Measurements from ENCODE around the gene GFAP.
A peak's percentile ranks its signal among the peaks of the same experiment; 100 is the strongest.

Gene GFAP

GRCh38 chr17:44913676-44914075, 1.6 kb downstream of the GFAP start:
- Histone ChIP-seq H3K79me1 (ENCODE audit: low read depth, low read length) (no peaks in the 10 kb centered on the region), H3K18ac (ENCODE audit: low read length) (no peak overlapping the region), H2BK15ac (ENCODE audit: low read length) (no peak overlapping the region), H2BK120ac (ENCODE audit: low read depth, low read length) (no peak overlapping the region), H2BK12ac (ENCODE audit: low read length) (no peak overlapping the region), H4K91ac (ENCODE audit: low read depth, low read length, poor library complexity) (no peak overlapping the region), H3K4me3 (ENCODE audit: low read length in 2 of 2) (no peak overlapping the region), H3K4me2 (ENCODE audit: insufficient read depth, low read length, poor library complexity, severe bottlenecking) (no peak overlapping the region), H2BK5ac (ENCODE audit: low read length) (no peak overlapping the region), H2AK5ac (ENCODE audit: low read depth, low read length) (peak overlapping the region; percentile 12), H3K4ac (ENCODE audit: low read length) (no peak overlapping the region), H3K4me1 (ENCODE audit: control insufficient read depth in 2 of 2, insufficient read depth in 1 of 2, low read depth in 1 of 2, low read length in 2 of 2) (peaks cover 13 to 23% of the 10 kb centered on the region in 2 donors), H4K8ac (ENCODE audit: low read depth, low read length) (no peak overlapping the region), H3K27me3 (ENCODE audit: control insufficient read depth in 3 of 3, insufficient read depth in 3 of 3, low read depth in 1 of 3, low read length in 3 of 3) (peaks cover 0 to 32% (median 22%) of the 10 kb centered on the region in 3 experiments), H3K27ac (replicated peaks; ENCODE audit: low read length) (no peak overlapping the region), H3K36me3 (replicated peaks in 1 of 2; ENCODE audit: control insufficient read depth in 2 of 2, insufficient read depth in 2 of 2, low read length in 2 of 2) (no peaks in the 10 kb centered on the region), H2AFZ (ENCODE audit: low read length) (no peak overlapping the region), H3K9ac (ENCODE audit: low read depth, low read length, poor library complexity) (no peak overlapping the region), H3K9me3 (replicated peaks in 1 of 2; ENCODE audit: control insufficient read depth in 2 of 2, insufficient read depth in 1 of 2, low read depth in 1 of 2, low read length in 2 of 2) (no peaks in the 10 kb centered on the region), H3K23ac (ENCODE audit: low read depth, low read length, poor library complexity) (peak overlapping the region; percentile 28), H3K14ac (ENCODE audit: low read length) (no peak overlapping the region)
- WGBS, 2 donors (ENCODE audit: extremely low coverage in 2 of 2, insufficient read length in 2 of 2, insufficient replicate concordance in 1 of 2) = no CpG with 5 or more reads among the region's 6 CpGs
- DNase-seq (ENCODE audit: low spot score) = no peak

- Histone ChIP-seq H4K91ac (ENCODE audit: low read depth, low read length, poor library complexity) (no peak overlapping the region), H2BK120ac (ENCODE audit: low read depth, low read length) (no peak overlapping the region), H2BK15ac (ENCODE audit: low read length) (no peak overlapping the region), H3K4me2 (ENCODE audit: insufficient read depth, low read length, poor library complexity, severe bottlenecking) (no peak overlapping the region), H3K27ac (replicated peaks; ENCODE audit: low read length) (no peak overlapping the region), H2BK5ac (ENCODE audit: low read length) (no peak overlapping the region), H3K23ac (ENCODE audit: low read depth, low read length, poor library complexity) (no peak overlapping the region), H3K14ac (ENCODE audit: low read length) (no peak overlapping the region), H3K4ac (ENCODE audit: low read length) (no peak overlapping the region), H3K36me3 (replicated peaks in 1 of 2; ENCODE audit: control insufficient read depth in 2 of 2, insufficient read depth in 2 of 2, low read length in 2 of 2) (no peaks in the 10 kb centered on the region), H3K9ac (ENCODE audit: low read depth, low read length, poor library complexity) (no peak overlapping the region), H3K4me3 (ENCODE audit: low read length in 2 of 2) (no peak overlapping the region), H2BK12ac (ENCODE audit: low read length) (no peak overlapping the region), H3K79me1 (ENCODE audit: low read depth, low read length) (no peaks in the 10 kb centered on the region), H2AK5ac (ENCODE audit: low read depth, low read length) (peak overlapping the region; percentile 12), H2AFZ (ENCODE audit: low read length) (no peak overlapping the region), H3K4me1 (ENCODE audit: control insufficient read depth in 2 of 2, insufficient read depth in 1 of 2, low read depth in 1 of 2, low read length in 2 of 2) (peaks cover 13 to 23% of the 10 kb centered on the region in 2 donors), H3K18ac (ENCODE audit: low read length) (peak overlapping the region; percentile 44), H4K8ac (ENCODE audit: low read depth, low read length) (no peak overlapping the region), H3K27me3 (ENCODE audit: control insufficient read depth in 3 of 3, insufficient read depth in 3 of 3, low read depth in 1 of 3, low read length in 3 of 3) (peaks cover 0 to 32% (median 22%) of the 10 kb centered on the region in 3 experiments), H3K9me3 (replicated peaks in 1 of 2; ENCODE audit: control insufficient read depth in 2 of 2, insufficient read depth in 1 of 2, low read depth in 1 of 2, low read length in 2 of 2) (no peaks in the 10 kb centered on the region)
- no CpG with 5 or more reads among the region's 14 CpGs for WGBS, 2 donors (ENCODE audit: extremely low coverage in 2 of 2, insufficient read length in 2 of 2, insufficient replicate concordance in 1 of 2)
- no peak for DNase-seq (ENCODE audit: low spot score)
Measured at GRCh38 chr17:44912763-44913544, 2.3 kb downstream of the GFAP start.

GRCh38 chr17:44911133-44912001, 3.9 kb downstream of the GFAP start:
- no peak overlapping the region for H2BK120ac ChIP-seq (ENCODE audit: low read depth, low read length)
- H3K4me3 ChIP-seq (ENCODE audit: low read length in 2 of 2) = peak overlapping the region in 1 of 2 donors; percentile 56
- no peak overlapping the region for H2BK12ac ChIP-seq (ENCODE audit: low read length)
- H3K23ac ChIP-seq (ENCODE audit: low read depth, low read length, poor library complexity) = peak overlapping the region; percentile 28
- H3K14ac ChIP-seq (ENCODE audit: low read length) = no peak overlapping the region
- H3K27ac ChIP-seq (replicated peaks; ENCODE audit: low read length) = no peak overlapping the region
- peak overlapping the region; percentile 90 for H3K9ac ChIP-seq (ENCODE audit: low read depth, low read length, poor library complexity)
- no peak overlapping the region for H4K8ac ChIP-seq (ENCODE audit: low read depth, low read length)
- no peak overlapping the region for H2AK5ac ChIP-seq (ENCODE audit: low read depth, low read length)
- H2BK5ac ChIP-seq (ENCODE audit: low read length) = no peak overlapping the region
- H3K18ac ChIP-seq (ENCODE audit: low read length) = peak overlapping the region; percentile 79
- H3K9me3 ChIP-seq (replicated peaks in 1 of 2; ENCODE audit: control insufficient read depth in 2 of 2, insufficient read depth in 1 of 2, low read depth in 1 of 2, low read length in 2 of 2) = no peaks in the 10 kb centered on the region
- WGBS, 2 donors (ENCODE audit: extremely low coverage in 2 of 2, insufficient read length in 2 of 2, insufficient replicate concordance in 1 of 2) = no CpG with 5 or more reads among the region's 56 CpGs
- H3K27me3 ChIP-seq (ENCODE audit: control insufficient read depth in 3 of 3, insufficient read depth in 3 of 3, low read depth in 1 of 3, low read length in 3 of 3) = peaks cover 0 to 32% (median 24%) of the 10 kb centered on the region in 3 experiments
- peak overlapping the region; percentile 75 for H2AFZ ChIP-seq (ENCODE audit: low read length)
- H3K4me2 ChIP-seq (ENCODE audit: insufficient read depth, low read length, poor library complexity, severe bottlenecking) = peak overlapping the region; percentile 82
- DNase-seq (ENCODE audit: low spot score) = peak; percentile 55
- H4K91ac ChIP-seq (ENCODE audit: low read depth, low read length, poor library complexity) = no peak overlapping the region
- H3K79me1 ChIP-seq (ENCODE audit: low read depth, low read length) = no peaks in the 10 kb centered on the region
- H3K4ac ChIP-seq (ENCODE audit: low read length) = no peak overlapping the region
- no peaks in the 10 kb centered on the region for H3K36me3 ChIP-seq (replicated peaks in 1 of 2; ENCODE audit: control insufficient read depth in 2 of 2, insufficient read depth in 2 of 2, low read length in 2 of 2)
- H3K4me1 ChIP-seq (ENCODE audit: control insufficient read depth in 2 of 2, insufficient read depth in 1 of 2, low read depth in 1 of 2, low read length in 2 of 2) = peaks cover 10 to 23% of the 10 kb centered on the region in 2 donors
- no peak overlapping the region for H2BK15ac ChIP-seq (ENCODE audit: low read length)
